HG03097 (cell line): Measurements from ENCODE around the gene KEAP1.
A peak's percentile ranks its signal among the peaks of the same experiment; 100 is the strongest.
"Not testable (repeated sequence)": the region's sequence is repeated elsewhere in the genome, so short reads cannot be mapped to it uniquely, and the experiment has no call there.

Experiments
- ATAC-seq: cut with Tn5 transposase; IDR thresholded peaks from one replicate; pipeline ENCODE4 v1.9.1; 2021; ENCODE audit not compliant: unreplicated experiment, low FRiP score

KEAP1 gene

GRCh38 chr19:10500247-10500592 is 2.9 kb downstream of the KEAP1 start:
- ATAC-seq, result no peak

GRCh38 chr19:10499550-10500246 is 3.5 kb downstream of the KEAP1 start:
- no peak for ATAC-seq

GRCh38 chr19:10497371-10497770 is 5.8 kb downstream of the KEAP1 start:
- no peak for ATAC-seq

- no peak for ATAC-seq
These were observed 11.6 kb downstream of the KEAP1 start for GRCh38 chr19:10491472-10492047.

GRCh38 chr19:10486551-10486950 is 16.6 kb downstream of the KEAP1 start:
- no peak for ATAC-seq

GRCh38 chr19:10478903-10479384 is 24.2 kb downstream of the KEAP1 start:
- ATAC-seq, result no peak

GRCh38 chr19:10478476-10478875 is 24.7 kb downstream of the KEAP1 start:
- no peak for ATAC-seq

- ATAC-seq, result no peak
These were observed 28.1 kb downstream of the KEAP1 start for GRCh38 chr19:10474962-10475451.

- no peak for ATAC-seq
These were observed 30.0 kb downstream of the KEAP1 start for GRCh38 chr19:10473192-10473591.

GRCh38 chr19:10471909-10472308 is 31.2 kb downstream of the KEAP1 start:
- no peak for ATAC-seq

GRCh38 chr19:10468133-10468532 is 35.0 kb downstream of the KEAP1 start:
- ATAC-seq, result no peak

GRCh38 chr19:10467104-10467706 is 36.0 kb downstream of the KEAP1 start:
- ATAC-seq, result no peak

- ATAC-seq, result no peak
These were observed 38.7 kb downstream of the KEAP1 start for GRCh38 chr19:10464456-10464855.

- ATAC-seq, result no peak
These were observed 40.6 kb downstream of the KEAP1 start for GRCh38 chr19:10462557-10462956.

- not testable (repeated sequence) for ATAC-seq
These were observed 41.1 kb downstream of the KEAP1 start for GRCh38 chr19:10462042-10462441.

GRCh38 chr19:10461047-10461949 is 41.9 kb downstream of the KEAP1 start:
- peak; percentile 87 for ATAC-seq

- no peak for ATAC-seq
These were observed 42.5 kb downstream of the KEAP1 start for GRCh38 chr19:10460714-10461046.

- not testable (repeated sequence) for ATAC-seq
These were observed 44.4 kb downstream of the KEAP1 start for GRCh38 chr19:10458733-10459132.

- ATAC-seq, result no peak
These were observed 48.9 kb downstream of the KEAP1 start for GRCh38 chr19:10454267-10454666.

GRCh38 chr19:10453852-10454251 is 49.3 kb downstream of the KEAP1 start:
- no peak for ATAC-seq
